HG03521 (cell line): Measurements from ENCODE around the gene SPATA31E1.
"Not testable (repeated sequence)": the region's sequence is repeated elsewhere in the genome, so short reads cannot be mapped to it uniquely, and the experiment has no call there.

Source experiments
- ATAC-seq: cut with Tn5 transposase; IDR thresholded peaks from one replicate; pipeline ENCODE4 v1.9.1; 2021; ENCODE audit warnings: mild to moderate bottlenecking, moderate library complexity; ENCODE audit not compliant: unreplicated experiment

Gene SPATA31E1

GRCh38 chr9:87884578-87885459, 2.1 kb downstream of the SPATA31E1 start:
- ATAC-seq, result no peak

DNA sequence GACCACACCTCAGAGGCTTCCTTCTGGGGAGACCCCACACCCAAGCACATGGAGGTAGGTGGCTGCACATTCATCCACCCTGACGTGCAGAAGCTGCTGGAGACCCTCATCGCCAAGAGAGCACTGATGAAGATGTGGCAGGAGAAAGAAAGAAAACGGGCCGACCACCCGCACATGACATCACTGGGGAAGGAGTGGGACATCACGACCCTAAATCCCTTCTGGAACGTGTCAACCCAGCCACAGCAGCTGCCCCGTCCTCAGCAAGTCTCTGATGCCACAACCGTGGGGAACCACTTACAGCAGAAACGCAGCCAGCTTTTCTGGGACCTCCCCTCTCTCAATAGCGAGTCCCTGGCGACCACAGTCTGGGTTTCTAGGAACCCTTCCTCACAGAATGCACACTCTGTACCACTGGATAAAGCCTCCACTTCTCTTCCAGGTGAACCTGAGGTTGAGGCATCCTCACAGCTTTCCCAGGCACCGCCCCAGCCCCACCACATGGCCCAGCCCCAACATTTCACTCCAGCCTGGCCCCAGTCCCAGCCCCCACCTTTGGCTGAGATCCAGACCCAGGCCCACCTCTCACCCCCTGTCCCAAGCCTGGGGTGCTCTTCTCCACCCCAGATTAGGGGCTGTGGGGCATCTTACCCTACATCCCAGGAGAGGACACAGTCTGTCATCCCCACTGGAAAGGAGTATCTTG, 3.0 kb downstream of the SPATA31E1 start:
- ATAC-seq, result no peak

- no peak for ATAC-seq
Observed at GRCh38 chr9:87886210-87886932, 3.7 kb downstream of the SPATA31E1 start.

DNA sequence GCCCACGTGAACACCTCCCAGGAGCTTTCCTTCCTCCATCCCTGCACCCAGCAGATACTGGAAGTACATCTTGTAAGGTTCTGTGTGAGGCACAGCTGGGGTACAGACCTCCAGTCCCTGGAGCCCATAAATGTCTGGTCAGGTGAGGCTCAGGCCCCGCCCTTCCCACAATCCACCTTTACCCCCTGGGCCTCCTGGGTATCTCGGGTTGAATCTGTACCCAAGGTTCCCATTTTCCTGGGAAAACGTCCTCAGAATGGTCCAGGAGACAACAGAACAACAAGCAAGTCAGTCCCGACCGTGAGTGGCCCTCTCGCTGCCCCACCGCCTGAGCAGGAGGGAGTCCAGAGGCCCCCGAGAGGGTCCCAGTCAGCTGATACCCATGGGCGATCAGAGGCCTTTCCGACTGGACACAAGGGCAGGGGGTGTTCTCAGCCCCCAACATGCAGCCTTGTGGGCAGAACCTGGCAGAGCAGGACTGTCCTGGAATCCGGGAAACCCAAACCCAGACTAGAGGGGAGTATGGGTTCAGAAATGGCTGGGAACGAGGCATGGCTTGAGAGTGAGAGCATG, 4.3 kb downstream of the SPATA31E1 start:
- ATAC-seq, result no peak

GRCh38 chr9:87887661-87888480, 5.2 kb downstream of the SPATA31E1 start:
- no peak for ATAC-seq

DNA sequence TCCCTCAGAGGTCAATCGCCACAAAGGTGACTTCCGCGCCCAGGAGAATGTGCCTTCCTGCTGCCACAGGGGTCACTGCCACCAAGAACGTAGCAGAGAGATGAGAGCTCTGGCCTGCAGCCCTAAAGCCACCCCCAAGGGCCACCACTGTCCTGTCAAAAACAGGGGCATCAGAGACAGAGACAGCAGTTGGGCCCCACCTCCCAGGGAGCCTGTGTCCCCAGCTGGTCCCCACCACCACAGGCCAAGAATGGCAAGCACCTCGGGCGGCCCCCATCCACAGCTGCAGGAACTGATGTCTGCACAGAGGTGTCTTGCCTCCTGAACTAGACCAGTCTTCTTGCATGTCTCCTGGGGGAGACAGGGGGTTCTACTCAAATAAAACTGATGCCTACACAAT, 5.8 kb downstream of the SPATA31E1 start:
- no peak for ATAC-seq

DNA sequence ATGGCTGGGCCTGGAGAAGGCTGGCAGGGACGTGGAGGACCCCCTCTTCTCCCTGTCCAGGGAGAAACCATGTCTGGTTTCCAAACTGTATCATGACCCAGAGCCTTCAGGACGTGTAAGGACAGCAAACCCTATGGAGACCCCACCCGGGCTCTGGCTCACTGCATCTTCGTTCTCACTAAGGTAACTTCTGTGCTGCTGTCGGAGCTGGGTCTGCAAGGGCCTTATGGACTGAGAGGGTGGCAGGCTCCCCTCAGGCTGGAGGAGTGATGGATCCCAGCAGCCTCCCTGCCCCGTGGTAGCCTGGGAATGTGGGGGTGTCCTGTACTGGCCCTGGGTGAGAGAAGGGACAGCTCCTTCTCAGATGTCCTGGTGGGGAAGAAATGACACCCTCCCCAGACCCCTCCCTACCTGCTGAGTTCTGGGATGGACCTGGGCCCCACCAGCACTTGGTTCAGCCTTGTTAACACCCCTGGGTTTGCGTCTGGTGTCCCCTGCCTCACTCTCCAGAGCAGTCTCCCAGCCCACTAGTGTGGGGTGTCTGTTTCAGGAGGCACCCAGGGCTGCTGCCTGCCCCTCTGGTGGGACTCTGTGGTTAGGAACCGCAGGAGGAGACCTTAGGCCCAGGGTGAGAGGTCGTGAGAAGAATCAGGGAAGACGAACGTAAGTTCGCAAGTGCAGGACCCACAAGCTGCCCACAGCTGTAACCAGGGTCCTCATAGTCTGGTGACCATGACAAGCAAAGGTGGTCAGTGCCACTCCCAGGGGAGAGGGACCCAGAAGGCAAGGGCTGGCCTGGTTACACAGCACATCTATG, 6.6 kb downstream of the SPATA31E1 start:
- no peak for ATAC-seq

DNA sequence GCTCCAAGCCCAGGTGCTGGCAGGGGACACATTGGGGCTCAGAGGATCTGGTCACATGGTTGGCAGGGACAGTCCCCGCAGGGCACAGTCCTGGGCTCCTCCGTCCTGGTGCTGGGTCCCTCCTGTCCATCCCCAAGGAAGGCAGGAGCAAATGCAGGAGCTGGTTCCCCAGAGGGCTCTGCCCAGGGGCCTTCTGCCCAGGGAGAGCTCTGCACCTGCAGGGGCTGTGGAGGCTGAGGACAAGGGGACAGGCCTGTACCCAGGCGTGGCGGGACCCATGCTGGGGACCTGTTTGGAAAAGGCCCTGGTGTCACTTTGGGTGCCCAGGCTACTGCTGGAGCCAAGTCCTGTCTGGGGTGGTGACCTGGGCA, 7.2 kb downstream of the SPATA31E1 start:
- ATAC-seq, result no peak

DNA sequence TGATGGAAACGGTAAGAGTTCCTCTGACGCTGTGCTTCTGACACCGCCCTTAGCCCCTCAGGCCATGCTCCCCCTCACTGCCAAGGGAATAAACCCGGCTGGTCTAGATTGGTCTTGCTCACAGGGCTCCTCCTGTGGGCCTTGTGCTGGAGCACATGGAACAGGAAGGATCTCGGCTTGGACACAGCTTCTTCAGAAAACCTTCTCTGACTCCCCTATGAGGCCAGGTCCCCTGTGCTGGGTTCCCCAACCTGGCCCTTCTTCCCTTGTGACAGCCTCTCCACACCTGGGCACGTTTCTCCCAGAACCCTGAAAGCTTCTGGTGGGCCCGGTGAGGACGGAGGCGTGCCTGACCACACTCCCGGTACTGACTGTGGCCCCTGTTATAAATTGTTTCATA, 8.2 kb downstream of the SPATA31E1 start:
- no peak for ATAC-seq

- ATAC-seq, result no peak
Observed at GRCh38 chr9:87891754-87892153, 9.1 kb downstream of the SPATA31E1 start.

DNA sequence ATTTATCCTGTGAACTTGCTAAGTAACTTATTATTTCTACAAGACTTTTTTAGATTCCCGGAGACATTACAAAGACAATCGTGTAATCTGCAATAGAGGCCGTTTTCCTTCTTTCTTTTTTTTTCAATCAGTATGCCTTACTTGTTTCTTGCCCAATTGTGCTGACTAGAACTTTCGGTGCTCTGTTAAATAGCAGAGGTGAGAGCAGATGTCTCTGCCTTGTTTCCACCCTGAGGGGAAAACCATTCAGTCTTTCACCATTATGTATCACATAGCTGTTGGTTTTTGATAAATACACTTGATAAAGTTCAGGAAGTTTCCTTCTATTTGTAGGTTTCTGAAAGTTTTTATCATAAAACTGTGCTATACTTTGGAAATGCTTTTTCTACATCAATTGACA, 10.3 kb downstream of the SPATA31E1 start:
- no peak for ATAC-seq

- no peak for ATAC-seq
Observed at GRCh38 chr9:87894998-87895625, 12.4 kb downstream of the SPATA31E1 start.

DNA sequence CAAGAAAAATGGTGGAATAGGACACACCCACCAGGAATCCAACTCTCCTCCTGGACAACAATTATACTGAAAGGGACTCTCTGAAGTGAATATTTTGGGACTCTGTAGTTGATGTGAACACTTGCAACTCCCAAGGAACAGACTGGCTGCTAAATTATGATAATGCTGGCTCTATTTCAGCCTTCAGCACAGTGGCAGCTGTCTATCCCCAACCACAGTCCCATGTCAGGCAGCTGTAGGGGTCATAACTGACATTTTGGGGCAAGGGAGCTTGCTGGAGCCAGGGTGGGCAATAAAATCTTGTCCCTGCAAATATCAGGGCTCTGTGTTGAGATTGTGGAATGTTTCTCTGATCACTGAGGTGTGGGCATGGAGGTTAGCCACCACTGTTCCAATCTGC, 14.2 kb downstream of the SPATA31E1 start:
- no peak for ATAC-seq

DNA sequence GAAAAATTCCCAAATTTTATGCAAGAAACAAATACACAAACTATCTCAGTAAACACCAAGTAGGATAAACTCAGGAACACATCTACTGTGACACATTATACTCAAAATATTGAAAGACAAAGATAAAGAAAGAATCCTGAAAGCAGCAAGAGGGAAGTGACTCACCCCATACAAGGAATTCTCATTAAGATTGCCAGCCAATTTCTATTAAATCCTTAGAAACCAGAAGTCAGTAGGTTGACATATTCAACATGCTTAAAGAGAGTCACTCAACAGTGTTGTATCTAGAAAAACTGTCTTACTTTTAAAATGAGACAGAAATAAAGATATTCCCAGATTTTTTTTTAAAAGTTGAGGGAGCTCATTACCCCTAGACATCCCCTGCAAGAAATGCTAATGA, 15.5 kb downstream of the SPATA31E1 start:
- no peak for ATAC-seq

GRCh38 chr9:87902371-87902770, 19.7 kb downstream of the SPATA31E1 start:
- not testable (repeated sequence) for ATAC-seq

GRCh38 chr9:87909310-87910041, 26.8 kb downstream of the SPATA31E1 start:
- ATAC-seq, result no peak

DNA sequence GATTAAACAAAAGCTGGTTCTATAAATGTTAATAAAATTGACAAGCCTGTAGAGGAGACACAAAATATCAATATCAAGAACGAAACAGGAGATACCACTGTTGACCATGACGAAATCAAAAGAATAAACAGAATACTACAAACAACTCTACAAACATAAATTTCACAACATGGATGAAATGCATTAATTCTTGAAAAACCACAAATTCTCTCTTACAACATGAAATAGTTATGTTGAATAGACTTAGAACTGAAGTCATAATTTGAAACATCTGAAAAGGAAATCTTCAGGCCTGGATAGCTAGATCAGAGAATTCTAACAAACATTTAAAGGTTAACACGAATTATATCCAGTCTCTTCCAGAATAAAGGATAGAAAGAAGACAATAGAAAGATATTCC, 28.1 kb downstream of the SPATA31E1 start:
- ATAC-seq, result no peak

DNA sequence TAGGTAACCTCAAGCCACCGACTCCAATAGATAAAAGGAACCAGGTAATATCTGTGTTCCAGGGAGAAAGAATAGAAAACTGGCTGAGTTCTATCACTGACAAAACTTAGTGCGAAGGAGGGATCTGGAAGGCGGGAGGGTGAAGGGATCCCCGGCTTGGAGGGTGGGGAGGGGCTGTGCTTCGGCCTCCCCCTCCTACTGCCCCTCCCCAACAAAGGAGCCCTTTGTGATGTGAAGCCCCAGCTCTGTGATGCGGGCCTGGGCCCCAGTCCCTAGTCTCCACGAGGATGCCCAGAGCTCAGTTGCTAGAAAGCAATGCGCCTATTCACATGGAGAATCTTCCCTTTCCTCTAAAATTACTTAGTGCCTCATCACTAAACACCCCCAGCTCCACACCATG, 35.0 kb downstream of the SPATA31E1 start, which contains the start of gene SPATA31C1:
Gene SPATA31C1, plus strand, starts transcription at position 301 of the 400 bp plus-strand sequence.
- ATAC-seq, result not testable (repeated sequence)
